GM15510 (cell line): ENCODE results near the gene GALK1.

Experiments used
- POLR2A ChIP-seq: IDR thresholded peaks from 3 replicates; pipeline ENCODE4 v1.6.1; 2011; ENCODE audit warnings: borderline replicate concordance; ENCODE audit not compliant: insufficient read length; ENCODE audit errors: extremely low read depth

Gene GALK1

DNA sequence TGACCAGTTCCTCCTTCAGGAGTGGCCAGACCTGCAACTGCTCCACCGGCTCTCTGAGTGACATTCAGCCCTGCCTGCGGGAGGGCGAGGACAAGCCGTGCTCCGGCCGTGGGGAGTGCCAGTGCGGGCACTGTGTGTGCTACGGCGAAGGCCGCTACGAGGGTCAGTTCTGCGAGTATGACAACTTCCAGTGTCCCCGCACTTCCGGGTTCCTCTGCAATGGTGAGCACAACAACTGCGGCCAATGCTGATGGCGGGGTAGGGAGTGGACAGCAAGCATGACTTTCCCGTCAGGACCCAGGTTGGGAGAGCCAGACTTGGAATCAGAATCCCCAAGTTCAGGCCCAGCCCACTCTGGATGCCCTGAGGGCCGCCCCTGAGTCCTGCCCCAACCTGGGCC lies 31.5 kb downstream of the GALK1 start:
- TF ChIP-seq POLR2A, result no peak

DNA sequence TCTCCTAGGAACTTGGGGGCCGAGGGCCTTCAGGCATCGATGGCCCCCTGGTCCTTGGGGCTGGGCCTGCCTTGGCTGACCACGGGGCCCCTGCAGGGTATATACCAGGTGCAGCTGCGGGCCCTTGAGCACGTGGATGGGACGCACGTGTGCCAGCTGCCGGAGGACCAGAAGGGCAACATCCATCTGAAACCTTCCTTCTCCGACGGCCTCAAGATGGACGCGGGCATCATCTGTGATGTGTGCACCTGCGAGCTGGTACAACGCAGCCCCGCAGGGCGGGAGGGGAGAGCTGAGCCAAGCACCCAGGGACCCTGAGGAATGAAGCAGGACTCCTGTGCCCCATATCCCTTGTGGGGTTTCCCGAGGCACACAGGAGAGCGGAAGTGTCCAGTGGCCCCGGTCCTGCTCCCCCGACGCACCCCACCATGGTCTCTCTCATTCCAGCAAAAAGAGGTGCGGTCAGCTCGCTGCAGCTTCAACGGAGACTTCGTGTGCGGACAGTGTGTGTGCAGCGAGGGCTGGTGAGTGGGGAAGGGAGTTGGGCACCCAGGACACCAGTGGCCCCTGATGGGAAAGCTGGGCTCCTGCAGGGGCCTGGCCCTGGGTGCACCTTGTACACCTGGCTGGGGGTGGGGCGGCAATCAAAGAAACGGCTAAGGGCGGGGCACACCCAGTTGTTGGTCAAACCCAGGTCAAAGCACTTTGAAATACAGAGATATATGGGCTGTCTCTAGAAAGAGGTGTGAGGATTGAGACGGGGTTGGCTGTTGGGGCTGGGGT lies 33.1 kb downstream of the GALK1 start:
- no peak for TF ChIP-seq POLR2A

DNA sequence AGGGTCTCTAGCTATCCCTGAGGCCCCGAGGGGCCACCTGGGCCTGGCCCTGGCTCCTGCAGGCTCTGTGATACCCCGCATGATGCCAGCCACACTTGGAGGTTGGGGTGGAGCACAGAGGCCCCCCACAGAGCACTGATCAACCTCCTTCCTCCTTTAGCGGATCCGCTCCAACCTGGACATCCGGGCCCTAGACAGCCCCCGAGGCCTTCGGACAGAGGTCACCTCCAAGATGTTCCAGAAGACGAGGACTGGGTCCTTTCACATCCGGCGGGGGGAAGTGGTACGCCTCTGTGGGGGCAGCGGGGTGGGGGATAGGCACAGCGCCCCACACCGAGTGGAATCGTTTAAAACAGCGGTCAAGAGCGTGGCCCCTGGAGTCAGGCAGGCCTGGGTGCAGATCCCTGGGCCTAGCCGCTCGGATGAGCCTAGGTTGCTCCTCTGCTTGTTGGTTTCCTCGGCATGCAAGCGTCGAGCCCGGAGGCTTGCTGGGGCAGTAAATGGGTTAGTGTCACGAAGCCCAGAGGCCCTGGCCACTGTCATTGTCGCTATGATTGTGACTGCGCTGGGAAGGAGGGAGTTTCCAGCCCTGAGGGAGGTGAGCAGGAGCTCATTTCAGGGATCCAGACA lies 33.8 kb downstream of the GALK1 start:
- TF ChIP-seq POLR2A, result no peak

DNA sequence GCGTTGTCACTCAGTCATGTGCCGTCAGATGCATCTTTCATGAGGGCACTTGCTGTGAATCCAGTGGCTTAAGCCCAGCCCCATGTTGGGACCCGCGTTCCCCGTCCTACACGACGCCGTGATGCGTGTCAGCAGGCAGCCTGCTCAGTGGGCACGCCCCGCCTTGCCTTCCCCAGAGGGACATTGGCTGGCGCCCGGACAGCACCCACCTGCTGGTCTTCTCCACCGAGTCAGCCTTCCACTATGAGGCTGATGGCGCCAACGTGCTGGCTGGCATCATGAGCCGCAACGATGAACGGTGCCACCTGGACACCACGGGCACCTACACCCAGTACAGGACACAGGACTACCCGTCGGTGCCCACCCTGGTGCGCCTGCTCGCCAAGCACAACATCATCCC lies 34.9 kb downstream of the GALK1 start:
- TF ChIP-seq POLR2A, result no peak

DNA sequence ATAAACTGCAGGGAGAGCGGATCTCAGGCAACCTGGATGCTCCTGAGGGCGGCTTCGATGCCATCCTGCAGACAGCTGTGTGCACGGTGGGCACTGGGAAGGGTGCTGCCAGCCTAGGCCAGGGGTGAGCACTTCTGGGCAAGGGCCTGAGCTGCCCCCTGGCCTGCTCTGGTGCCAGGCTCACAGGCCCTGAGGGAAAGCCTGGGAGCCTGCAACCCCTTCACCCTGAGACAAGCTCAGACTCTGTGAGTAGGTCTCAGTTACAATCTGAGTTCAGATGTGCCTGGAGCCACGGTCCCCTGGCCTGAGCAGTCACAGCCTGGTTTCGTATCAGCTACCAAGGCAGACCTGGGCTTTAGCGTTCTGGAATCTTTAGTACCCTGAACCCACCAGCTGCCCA lies 35.6 kb downstream of the GALK1 start:
- no peak for TF ChIP-seq POLR2A

GRCh38 chr17:75727391-75727790 lies 37.6 kb downstream of the GALK1 start:
- no peak for TF ChIP-seq POLR2A

GRCh38 chr17:75725504-75725903 lies 39.5 kb downstream of the GALK1 start:
- TF ChIP-seq POLR2A, result no peak

GRCh38 chr17:75724016-75725003 lies 40.7 kb downstream of the GALK1 start:
- no peak for TF ChIP-seq POLR2A

DNA sequence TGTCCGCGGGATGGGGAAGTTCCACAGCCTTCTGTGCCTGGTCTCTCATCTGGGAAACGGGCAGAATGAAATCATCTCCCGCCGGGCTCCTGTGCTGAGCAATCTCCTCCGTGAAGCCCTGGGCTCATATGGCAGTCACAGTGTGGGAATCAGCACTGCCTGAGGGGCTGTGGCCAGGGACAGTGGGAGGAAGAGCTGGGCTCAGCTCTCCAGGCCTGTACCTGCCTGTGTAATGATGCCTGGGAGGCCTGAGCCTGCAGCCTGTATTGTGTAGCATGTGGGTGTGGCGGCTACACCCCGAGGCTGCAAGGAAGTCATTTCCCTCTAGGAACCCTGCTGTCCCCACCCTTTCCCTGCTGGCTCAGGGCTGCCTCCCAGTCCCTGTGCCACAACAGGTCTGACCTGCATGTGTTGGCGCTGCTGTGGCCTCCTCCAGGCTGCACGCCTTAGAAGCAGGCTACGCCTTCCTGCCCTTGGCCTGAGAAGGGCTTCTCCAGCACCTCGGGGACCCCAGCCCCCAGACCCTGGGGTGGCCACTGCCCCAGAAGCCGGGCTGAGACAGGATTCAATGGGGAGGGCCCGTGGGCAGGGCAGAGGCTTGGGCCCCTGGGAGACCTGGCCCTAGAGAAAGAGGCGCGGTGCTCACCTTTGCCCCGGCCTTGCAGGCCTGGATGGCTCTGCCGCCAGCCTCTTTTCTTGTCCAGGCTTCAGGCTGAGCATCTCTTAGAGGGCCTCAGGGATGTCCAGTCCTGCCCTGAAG lies 41.6 kb downstream of the GALK1 start:
- no peak for TF ChIP-seq POLR2A

- no peak for TF ChIP-seq POLR2A
Observed at GRCh38 chr17:75722542-75723095, 42.4 kb downstream of the GALK1 start.

DNA sequence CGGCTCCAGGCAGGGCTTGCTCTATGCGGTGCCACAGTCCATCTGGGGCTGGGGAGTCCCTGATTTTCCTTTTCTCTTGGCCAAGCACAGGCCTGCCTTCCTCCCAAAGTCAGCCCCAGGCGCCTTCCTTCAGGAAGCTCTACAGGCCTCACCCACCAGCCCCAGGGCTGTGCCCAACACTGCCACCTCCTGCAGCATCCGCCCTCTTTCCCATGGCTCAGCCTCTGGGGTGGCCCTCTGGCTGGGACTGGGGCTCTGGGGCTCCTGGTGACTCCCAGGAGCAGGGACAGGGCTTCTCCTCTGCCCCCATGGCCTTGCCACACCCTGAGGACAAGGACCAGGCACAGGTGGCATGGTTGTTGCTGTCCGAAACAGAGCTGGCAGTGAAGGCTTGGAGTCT lies 42.9 kb downstream of the GALK1 start:
- no peak for TF ChIP-seq POLR2A

- no peak for TF ChIP-seq POLR2A
Observed at GRCh38 chr17:75721463-75722011, 43.5 kb downstream of the GALK1 start.

DNA sequence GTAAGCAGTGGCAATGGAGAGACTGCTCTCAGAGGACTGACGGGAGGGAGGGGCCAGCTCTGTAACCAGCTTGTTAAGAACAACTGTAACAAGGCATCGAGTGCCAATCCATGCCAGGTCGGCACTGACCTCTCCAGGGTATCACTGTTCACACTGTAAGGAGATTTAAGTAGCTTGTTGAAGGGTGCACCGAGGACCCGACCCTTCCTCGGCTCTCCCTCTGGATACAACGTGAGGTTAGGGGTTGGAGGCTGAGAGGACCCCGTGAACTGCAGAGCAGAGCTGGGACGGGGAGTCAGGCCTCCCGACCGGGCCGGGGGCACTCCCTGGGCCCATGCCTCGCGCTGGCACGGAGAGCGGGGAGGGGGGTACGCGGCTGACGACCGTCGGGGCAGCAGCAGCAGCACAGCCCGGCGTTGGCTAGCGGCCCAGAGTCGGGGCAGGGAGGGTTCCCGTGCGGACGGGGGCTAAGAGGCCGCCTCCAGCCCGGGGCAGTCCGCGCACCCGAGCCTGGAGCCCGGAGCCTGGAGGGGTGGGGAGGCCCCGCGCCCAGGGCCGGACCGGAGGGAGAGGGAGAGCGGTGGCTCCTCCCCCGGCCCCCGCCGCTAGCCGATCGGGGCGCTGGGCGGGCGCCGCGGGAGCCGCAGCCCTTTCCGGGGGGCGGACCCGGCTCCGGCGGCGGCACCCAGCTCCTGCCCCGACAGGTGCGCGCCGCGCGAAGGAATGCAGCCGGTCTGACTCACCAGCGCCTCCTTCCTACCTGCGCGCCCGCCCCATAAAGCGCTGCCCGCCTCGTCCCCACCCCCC lies 44.1 kb downstream of the GALK1 start, which contains the start of gene ITGB4:
TSS of gene ITGB4 (plus strand) at position 804 of the 807 bp plus-strand sequence. CDS start 3,245 bp downstream, outside the sequence.
- TF ChIP-seq POLR2A, result no peak
